HFFc6 (cell line): ENCODE results near the gene TUBB2A. TPM values are rescaled to one million over a fixed set of nuclear protein-coding genes. Genes with fewer than 3 reads are reported as not detected.

Experiments used
- DNase-seq: peaks from one replicate; pipeline ENCODE4 v3.0.0-alpha.2; 2018
- H3K27ac Mint-ChIP-seq: 2 replicates; pipeline ENCODE4 v1.8.0; 2020; ENCODE audit warnings: mild to moderate bottlenecking, mixed read lengths
- H3K27me3 Mint-ChIP-seq: 2 replicates; pipeline ENCODE4 v1.8.0; 2021; ENCODE audit warnings: mild to moderate bottlenecking, moderate library complexity, mixed read lengths; ENCODE audit not compliant: insufficient read depth
- H3K36me3 Mint-ChIP-seq: 2 replicates; pipeline ENCODE4 v1.8.0; 2021; ENCODE audit warnings: low read depth, mixed read lengths
- H3K4me1 Mint-ChIP-seq: 2 replicates; pipeline ENCODE4 v1.8.0; 2020; ENCODE audit warnings: low read depth, mixed read lengths
- H3K4me3 Mint-ChIP-seq: 2 replicates; pipeline ENCODE4 v1.8.0; 2020; ENCODE audit warnings: mild to moderate bottlenecking, moderate library complexity, mixed read lengths
- H3K9me3 Mint-ChIP-seq: 2 replicates; pipeline ENCODE4 v1.8.0; 2020; ENCODE audit warnings: mild to moderate bottlenecking, mixed read lengths
- CTCF ChIP-seq: fragments of 200-600 bp; sonication (generic); IDR thresholded peaks from 2 replicates; pipeline ENCODE4 v1.5.0; 2021; ENCODE audit warnings: antibody characterized with exemption, mild to moderate bottlenecking
- total RNA-seq, 6 experiments: library from RNA; stranded (reverse); fragmentation: NEBNext Ultra II Directional; extraction: Animal tissue kit (Norgen Biotek cat#: 25700); gene quantifications; 2 replicates in 1 of 6; 3 replicates in 5 of 6; pipeline ENCODE4 v1.2.3, GENCODE V29; 2021

The TUBB2A gene
- total RNA-seq, 6 experiments from 2014 or later = 114 to 152 (median 120) TPM

- H3K36me3 Mint-ChIP-seq = 0 out of 2 replicates have a peak, but pooled peaks cover 4% of the 10 kb centered on the region
- TF ChIP-seq CTCF = no peak
- no peak for DNase-seq
- H3K4me1 Mint-ChIP-seq = peaks cover under 1% of the 10 kb centered on the region
- H3K4me3 Mint-ChIP-seq = no peak overlapping the region
- no peaks in the 10 kb centered on the region for H3K27me3 Mint-ChIP-seq
- H3K9me3 Mint-ChIP-seq = no peaks in the 10 kb centered on the region
- no peak overlapping the region for H3K27ac Mint-ChIP-seq
These were observed 32.7 kb downstream of the TUBB2A start for GRCh38 chr6:3124667-3125066.

- no peak overlapping the region for H3K27ac Mint-ChIP-seq
- peaks cover 11% of the 10 kb centered on the region for H3K4me1 Mint-ChIP-seq
- no peak overlapping the region for H3K4me3 Mint-ChIP-seq
- no peaks in the 10 kb centered on the region for H3K9me3 Mint-ChIP-seq
- H3K36me3 Mint-ChIP-seq = no peaks in the 10 kb centered on the region
- H3K27me3 Mint-ChIP-seq = no peaks in the 10 kb centered on the region
- DNase-seq = no peak
- TF ChIP-seq CTCF = no peak
These were observed 34.5 kb downstream of the TUBB2A start for GRCh38 chr6:3122823-3123182.

DNA sequence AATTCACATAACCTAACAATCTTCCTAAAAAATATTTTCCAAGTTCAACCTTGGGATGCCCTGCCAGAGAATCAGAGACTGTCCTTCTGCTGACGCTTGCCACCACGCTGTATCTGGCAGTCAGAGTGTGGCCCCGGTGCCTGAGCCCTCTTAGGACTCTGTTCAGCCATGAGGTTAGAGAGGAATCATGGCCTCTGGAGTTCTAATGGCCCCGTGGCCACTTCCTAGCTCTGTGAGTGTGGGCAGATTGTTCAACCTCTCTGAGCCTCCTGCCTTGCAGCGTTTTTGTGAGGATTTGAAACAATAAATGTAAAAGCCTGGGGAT, 36.6 kb downstream of the TUBB2A start:
- DNase-seq = no peak
- H3K36me3 Mint-ChIP-seq = no peaks in the 10 kb centered on the region
- H3K27ac Mint-ChIP-seq = no peak overlapping the region
- no peak overlapping the region for H3K4me3 Mint-ChIP-seq
- H3K27me3 Mint-ChIP-seq = no peaks in the 10 kb centered on the region
- H3K9me3 Mint-ChIP-seq = no peaks in the 10 kb centered on the region
- peaks cover 21% of the 10 kb centered on the region for H3K4me1 Mint-ChIP-seq
- no peak for TF ChIP-seq CTCF

DNA sequence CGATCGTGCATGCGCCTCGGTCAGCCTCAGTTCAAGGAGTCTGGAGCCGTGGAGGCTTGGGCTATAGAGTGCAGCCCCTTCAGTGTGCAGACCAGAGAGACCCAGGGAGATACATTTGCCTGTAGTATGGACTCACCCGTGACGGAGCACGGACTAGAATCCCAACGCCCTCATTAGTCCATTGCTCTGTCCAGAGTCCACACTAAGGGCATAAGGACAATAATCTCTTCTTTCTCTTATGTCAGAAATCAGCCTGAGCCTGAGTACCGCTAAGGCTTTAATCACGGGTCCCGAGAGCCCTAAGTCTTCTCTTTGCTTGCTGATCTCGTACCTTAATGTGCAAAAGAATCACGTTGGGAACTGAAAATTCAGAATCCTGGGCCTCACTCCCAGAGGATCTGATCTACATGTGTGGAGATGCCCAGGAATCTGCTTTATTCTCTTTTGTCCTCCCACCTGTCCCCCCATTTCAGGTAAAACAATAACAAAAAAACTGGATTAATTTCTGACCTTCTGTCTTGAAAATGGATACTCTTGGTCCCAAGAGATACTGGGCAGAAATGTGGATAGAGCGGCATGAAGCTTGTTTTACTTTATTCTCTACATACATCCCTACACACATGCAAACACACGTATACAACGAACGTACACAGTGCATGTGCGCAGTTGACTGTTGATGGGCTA, 38.2 kb downstream of the TUBB2A start:
- no peak for TF ChIP-seq CTCF
- H3K27ac Mint-ChIP-seq = peak overlapping the region; percentile 74
- H3K4me3 Mint-ChIP-seq = peak overlapping the region; percentile 85
- peaks cover 21% of the 10 kb centered on the region for H3K4me1 Mint-ChIP-seq
- DNase-seq = peak; percentile 33
- no peaks in the 10 kb centered on the region; the same call in 1 of the 2 replicates for H3K36me3 Mint-ChIP-seq
- H3K27me3 Mint-ChIP-seq = no peaks in the 10 kb centered on the region
- no peaks in the 10 kb centered on the region for H3K9me3 Mint-ChIP-seq

DNA sequence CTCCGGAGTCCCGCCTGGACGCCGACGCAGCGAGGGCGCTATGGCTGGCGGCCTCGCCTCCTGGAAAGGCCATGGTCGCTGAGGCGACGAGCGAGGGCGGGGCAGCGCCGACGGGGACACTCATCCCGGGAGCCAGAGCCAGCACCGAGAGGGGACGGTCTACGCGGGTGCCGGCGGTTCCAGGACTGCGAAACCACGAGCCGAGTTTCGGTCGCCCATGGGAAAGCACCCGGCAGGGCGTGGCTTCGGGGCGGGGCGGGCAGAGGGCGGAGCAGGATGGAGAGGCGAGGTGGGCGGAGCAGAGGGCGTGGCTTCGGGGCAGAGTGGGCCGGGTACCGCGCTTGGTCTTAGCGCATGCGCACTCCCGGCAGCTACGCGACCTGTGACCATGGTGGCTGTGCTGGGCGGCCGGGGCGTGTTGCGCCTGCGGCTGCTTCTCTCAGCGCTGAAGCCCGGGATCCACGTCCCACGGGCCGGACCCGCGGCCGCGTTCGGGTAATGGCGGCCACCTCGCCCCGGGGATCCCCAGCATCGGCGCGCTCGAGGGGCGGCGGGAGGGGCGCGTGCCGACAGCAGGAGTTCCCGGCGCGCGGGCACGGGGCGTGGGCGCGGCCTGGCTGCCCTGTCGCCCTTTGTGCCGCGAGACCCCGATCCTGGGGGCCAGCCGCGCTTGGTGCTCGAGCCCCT, 38.8 kb downstream of the TUBB2A start, which contains the start of gene BPHL:
BPHL (plus strand) TSS at position 359 of the 687 bp plus-strand sequence; CDS start at position 389, 30 bp downstream.
- H3K4me3 Mint-ChIP-seq = peak within 1 kb of the TSS; percentile 85
- no peaks in the 10 kb centered on the region; the same call in 1 of the 2 replicates for H3K36me3 Mint-ChIP-seq
- H3K4me1 Mint-ChIP-seq = peaks cover 21% of the 10 kb centered on the region
- TF ChIP-seq CTCF = no peak
- H3K9me3 Mint-ChIP-seq = no peaks in the 10 kb centered on the region
- no peaks in the 10 kb centered on the region for H3K27me3 Mint-ChIP-seq
- peak within 1 kb of the TSS; percentile 85 for H3K27ac Mint-ChIP-seq
- DNase-seq = peak; percentile 92
